Esophagus muscularis mucosa (tissue), 3 donors: ENCODE results near the gene LYZ.

Experiments used
- CTCF ChIP-seq, 3 experiments: fragments of 200-600 bp in 2 of 3; fragments of 450-650 bp in 1 of 3; sonication (generic) in 2 of 3; IDR thresholded peaks; one replicate each; pipeline ENCODE4 v1.5.1; 2017 to 2019; ENCODE audit warnings: antibody characterized with exemption in 3 of 3, mild to moderate bottlenecking in 2 of 3, moderate library complexity in 1 of 3
- POLR2A ChIP-seq: fragments of 450-650 bp; IDR thresholded peaks from one replicate; pipeline ENCODE4 v1.6.1; 2017; ENCODE audit warnings: antibody characterized with exemption, moderate library complexity, mild to moderate bottlenecking, low read depth

- TF ChIP-seq CTCF (IDR thresholded peaks at IDR 0.05): no peak
- TF ChIP-seq POLR2A: no peak
These were observed 4.1 kb upstream of the LYZ start for GRCh38 chr12:69343885-69344612.
